Measurements from ENCODE around the gene ALAS1.
A peak's percentile ranks its signal among the peaks of the same experiment; 100 is the strongest.

Gene ALAS1

DNA sequence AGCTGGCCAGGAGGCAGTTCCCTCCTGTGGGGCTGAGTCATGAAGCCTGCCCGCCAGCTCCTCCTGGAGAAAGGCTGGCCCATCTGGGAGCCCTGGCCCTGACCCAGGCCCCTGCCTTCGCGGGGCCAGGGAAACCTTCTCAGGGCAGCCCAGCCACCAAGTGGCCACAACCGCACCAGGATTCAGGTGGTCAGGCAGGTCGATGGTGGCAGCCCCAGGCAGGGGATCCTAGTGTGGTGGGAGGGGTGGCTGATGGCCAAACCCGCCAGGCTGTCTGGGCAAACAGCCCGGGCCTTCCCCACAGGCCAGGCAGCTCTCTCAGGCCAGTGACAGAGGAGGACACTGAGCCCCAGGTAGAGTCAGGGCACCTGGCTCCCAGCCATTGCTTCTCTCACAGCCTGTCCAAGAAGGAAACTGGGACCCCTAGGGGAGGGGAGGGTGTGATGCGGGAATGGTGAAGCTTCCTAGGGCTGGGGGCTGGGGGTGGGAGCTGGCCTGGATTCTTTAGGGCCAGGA, 39.8 kb downstream of the ALAS1 start:
- peak in 1 of 2 experiments; percentile 1 for DNase-seq

DNA sequence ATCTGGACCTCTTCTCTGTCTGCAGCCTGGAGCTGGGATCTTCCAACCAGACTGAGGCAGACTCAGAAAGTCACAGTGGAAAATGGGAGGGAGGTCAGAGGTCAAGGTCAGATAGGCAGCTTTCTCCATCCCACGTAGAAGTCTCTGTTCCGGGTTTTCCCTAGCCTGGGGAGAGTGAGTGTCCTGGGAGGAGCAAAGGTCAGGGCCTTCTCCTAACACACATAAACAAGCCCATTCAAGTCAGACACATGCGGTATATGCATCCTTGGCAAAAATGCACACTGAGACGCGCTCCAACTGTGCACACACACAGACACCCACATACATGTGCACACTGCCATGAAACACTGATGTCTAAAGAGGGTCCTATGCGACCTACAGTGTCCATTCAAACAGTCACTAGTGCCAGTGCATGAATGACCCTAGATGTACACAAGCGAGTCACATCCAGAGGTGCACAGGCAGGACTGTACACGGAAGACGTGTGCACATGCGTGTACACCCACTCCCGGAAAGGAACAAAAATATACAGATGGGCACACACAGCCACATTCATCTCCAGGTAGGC, 40.3 kb downstream of the ALAS1 start:
- DNase-seq, result no peak

DNA sequence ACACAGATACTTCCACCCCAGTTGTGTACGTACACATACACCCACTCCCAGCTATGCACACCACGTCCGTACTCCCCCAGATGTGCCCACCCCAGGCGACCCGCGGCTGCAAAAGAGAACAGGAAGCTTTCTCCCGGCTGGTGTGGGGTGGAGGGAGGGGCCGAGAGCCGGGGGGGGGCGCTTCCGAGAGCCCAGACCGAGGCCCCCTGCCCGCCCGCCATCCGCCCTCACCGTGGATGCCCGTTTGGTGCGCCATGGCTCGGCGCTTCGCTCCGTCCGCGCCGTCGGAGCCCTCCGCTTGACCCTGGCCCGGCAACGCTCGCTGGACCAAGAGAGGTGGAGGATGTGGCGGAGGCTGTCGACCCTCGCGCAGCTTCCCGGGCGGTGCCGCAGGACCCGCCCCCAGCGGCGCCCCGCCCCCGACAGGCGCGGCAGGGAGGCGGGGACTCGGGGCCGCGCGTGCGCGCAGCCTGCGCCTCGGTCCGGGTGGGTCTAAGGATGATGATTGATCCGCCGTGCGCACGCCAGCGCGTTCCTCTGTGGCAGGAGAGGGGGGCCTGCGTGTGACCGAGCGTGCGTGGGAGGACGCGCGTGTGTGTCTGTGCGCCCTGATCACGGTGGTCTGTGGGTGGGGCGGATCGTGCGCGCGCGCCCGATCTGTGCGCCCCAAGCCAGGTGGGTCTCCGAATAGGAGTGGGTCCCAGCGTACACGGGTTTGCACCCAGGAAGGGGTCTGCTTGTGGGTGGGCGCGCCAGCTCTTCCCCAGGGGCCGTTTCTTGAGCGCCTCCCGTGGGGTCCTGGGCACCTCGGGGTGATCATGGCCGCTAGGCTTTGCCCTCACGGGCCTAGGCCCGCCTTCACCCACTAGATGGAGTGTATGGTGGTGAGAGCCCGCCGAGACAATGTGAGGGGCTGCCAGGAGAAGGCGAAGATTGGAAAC, 41.1 kb downstream of the ALAS1 start, which contains the start of gene TWF2:
Gene TWF2, minus strand, starts transcription at position 398 of the 941 bp plus-strand sequence. Its CDS starts 142 bp downstream, at position 256.
- peak; percentile 61 to 69 for DNase-seq

DNA sequence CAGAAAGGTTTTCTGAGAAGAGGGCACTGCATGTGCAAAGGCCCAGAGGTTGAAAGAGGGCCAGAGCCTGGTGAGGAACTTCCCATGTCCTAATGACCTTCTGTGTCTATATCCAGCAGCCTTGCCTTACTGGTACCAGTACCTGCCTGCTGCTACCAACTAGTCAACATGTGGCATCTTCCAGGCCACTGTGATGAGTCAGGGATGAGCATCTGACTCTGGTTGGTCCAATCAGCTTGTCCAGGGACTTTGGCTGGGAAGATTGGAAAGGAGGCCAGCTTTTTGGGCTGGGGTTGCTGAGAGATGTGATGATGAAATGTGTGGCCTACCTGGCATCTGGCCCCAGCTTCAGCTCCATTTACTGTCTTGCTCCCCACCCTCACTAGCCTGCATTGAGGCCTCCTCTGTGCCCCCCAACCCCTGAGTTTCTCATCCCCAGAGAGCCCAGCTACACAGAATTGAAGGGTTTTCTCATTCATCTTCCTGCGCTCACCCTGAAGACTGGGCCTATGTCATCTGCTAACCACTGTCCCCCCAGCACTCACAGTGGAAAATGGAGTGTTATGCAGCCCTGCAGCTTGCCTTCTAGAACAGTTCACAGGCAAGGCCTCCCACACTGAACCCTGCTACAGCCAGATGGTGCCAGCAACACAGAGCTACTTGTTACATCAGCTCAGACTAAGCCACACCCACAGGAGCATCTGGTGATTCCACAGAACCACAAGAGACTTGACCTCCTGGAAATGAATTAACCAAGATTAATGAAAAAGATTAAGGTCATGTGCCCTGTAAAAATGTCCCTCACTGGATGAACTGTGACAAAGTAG, 42.3 kb downstream of the ALAS1 start:
- peak in 1 of 2 experiments; percentile 38 for DNase-seq

DNA sequence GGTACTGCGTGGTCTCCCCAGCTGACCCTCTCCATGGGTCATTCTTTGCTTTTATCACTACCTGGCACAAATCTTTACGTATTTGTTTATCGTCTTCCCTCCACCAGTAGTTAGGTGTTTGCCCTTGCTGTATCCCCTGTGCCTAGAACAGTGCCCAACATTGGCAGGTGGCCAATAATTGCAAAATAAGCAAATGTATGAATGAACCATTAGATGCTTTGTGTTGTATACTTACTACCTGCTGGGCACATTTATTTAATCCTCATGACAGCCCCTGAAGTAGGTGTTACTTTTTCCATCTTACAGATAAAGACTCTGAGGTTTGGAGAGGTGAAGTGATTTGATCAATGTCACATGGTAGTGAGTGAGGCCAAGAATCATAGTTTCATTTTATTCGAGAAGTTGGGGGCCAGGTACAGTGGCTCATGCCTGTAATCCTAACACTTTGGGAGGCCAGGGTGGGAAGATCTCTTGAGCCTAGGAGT, 43.0 kb downstream of the ALAS1 start:
- DNase-seq, result peak in 1 of 2 experiments; percentile 19

DNA sequence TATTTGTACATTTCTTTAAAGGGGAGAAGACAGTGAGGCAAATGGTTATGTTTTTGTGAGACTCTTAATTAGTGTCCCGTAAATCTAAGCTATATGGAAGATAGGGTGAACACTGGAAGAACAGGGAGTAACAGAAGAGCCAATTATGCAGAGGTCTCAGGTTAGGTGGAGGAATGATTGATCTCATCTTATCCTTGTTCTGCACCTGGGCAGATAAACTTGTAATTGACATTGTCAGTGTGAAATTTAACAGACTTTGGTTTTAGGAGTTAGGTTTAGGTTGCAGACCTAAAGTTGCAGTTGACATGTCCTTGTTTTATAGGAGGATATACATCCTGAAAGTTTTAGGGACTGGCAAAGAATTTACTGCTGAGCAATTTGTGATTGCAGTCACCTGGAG, 44.1 kb downstream of the ALAS1 start:
- DNase-seq, result no peak

DNA sequence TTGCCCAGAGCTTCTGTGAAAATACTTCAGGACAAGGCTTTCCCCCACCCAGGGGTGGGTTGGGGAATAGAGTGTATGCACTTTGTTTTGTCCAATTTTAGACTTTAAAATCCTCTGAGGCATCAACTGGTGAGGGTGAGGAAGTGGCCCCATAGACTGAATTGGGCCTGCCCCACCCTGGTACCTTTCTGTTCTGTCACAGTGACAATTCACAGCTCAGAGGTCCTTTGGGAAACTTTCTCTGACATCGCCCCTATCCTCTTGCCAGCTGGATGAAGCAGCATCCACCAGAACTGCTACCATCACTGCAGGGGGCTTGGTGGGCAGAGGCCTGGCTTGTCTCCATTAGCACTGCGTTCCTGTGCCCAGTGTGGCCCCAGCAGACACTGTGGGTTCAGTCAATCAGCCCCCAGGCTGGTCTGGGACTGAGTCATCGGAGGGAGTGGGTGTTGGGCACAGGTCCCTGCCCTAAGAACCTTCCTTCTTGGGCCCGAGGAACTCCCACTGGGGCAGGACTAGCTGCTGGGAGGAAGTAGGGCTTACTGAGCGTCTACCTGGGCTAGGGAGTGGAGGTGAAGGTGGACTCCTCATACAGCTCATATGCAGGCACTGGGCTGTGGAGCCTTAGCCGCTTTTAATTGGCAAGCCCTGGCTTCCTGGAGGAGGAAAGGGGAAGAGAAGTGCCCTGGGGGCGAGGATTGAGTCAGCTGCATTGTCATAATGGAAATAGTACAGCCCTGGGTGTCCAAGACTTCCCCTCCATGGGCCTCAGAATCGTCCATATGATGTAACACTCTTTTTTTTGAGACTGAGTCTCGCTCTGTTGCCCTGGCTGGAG, 46.0 kb downstream of the ALAS1 start:
- DNase-seq, result no peak

DNA sequence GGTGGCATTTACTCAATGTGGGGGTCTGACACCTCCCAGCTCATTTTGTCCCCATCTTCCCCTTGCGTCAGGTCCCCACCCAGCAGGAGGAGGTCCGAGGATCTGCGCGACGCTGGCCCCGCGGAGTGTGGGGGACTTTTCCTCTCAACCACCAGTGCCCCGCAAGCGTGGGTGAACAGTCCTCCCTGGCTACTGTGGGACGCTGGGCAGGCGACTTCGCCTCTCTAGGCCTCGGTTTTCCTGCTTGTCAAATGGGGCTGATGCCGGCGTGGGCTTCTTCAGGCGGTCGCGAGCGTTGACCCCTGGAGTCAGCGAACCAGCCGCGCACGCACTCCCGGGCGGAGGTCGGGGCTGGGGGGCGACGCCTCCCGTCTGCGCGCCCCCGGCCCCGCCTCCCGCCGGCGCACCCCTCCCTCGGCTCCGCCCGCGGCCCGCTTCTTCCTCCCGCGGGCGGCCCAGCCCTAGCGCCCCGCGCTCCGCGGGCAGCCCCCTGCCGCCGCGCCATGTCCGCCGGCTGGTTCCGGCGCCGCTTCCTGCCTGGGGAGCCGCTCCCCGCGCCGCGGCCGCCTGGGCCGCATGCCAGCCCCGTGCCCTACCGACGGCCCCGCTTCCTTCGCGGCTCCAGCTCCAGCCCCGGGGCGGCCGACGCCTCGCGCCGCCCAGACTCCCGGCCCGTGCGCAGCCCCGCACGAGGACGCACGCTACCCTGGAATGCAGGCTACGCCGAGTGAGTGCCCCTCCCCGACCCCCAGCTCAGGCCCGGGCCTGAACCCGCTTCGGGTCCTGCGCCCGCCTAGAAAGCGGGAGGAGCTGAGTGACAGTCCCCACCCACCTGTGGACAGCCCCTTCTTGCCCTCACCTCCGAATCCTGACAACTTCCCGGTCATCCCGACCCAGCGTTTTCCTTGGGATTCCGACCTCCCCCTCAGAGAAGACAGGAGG, 47.6 kb downstream of the ALAS1 start, which contains the start of gene PPM1M:
Gene PPM1M, plus strand, starts transcription at position 438 of the 942 bp plus-strand sequence. Its CDS starts 66 bp downstream, at position 504.
- DNase-seq, result peak in 1 of 2 experiments; percentile 42

DNA sequence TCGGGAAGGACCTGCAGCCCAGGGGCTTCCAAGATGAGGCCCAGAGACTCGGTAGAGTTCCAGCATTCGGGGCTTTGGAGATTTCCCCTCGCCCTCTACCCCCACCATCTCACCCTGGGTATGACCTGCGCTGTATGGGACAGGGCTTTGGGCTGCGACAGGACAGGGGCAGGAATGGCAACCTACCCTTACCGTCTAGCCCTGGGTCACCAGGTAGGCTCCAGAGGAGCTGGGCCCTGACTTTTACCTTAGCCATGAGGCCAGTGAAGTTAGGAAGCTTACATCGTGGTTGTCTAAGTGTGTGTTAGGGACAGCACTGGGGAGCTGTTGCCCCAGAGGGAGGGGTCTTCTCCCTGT, 48.3 kb downstream of the ALAS1 start:
- DNase-seq, result no peak

DNA sequence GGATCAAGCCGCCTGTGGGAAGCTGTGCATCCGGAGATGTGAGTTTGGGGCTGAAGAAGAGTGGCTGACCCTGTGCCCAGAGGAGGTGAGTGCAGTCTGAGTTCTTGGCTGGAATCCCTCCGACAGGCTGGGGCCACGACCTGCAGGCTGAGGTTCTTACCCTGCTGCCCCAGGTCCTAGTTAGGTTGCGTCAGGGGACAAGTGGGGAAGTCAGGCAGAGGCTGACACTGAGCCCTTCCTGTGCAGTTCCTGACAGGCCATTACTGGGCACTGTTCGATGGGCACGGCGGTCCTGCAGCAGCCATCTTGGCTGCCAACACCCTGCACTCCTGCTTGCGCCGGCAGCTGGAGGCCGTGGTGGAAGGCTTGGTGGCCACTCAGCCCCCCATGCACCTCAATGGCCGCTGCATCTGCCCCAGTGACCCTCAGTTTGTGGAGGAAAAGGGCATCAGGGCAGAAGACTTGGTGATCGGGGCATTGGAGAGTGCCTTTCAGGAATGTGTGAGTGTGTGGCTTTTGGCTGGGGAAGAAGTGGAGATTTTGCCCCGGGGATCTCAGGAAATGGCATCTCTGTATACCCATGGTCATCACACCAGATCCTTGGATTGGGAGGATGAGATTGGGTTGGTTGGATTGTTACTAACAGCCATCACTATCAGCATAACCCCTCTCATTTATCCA, 48.9 kb downstream of the ALAS1 start:
- DNase-seq, result no peak

DNA sequence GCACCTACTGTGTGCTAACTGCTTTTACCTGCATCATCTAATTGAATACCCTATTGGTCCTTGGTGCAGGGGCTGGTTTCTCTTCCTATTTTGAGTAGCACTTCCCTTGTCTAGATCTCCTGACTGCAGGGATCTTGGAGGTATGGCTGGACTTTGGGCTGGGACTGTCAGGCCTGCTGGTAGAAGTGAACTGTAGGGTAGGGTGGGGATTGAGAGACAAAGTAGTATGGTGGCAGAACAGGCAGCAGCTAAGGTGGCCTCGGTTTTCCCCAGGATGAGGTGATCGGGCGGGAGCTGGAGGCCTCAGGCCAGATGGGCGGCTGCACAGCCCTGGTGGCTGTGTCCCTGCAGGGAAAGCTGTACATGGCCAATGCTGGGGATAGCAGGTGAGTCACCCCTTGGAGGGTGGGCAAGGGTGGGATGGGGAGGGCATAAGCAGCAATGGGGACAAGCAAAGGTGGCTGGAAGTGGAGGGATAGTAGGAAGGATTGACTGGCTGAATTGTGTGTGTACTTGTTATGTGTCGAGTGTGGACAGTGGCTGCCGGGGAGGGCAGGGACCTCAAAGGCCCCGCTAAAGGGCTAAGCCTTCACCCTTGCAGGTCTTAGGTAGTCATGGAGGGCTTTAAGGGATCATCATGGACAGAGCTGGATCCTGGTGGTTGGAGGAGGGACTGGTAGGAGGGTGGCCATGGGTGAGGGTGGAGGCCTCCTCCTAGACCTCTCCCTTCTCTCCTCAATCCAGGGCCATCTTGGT, 49.6 kb downstream of the ALAS1 start:
- no peak for DNase-seq

DNA sequence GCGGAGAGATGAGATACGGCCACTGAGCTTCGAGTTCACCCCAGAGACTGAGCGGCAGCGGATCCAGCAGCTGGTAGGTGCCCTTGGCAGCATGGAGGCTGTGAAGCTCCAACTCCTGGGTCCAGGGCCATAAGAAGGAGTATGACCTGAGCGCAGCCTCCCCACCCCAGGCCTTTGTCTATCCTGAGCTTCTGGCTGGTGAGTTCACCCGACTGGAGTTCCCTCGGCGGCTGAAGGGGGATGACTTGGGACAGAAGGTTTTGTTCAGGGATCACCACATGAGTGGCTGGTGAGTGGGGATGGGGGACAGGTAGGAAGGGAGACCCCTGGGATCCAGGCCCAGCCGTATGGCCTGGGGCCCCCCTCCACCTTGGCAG, 50.2 kb downstream of the ALAS1 start:
- no peak for DNase-seq

DNA sequence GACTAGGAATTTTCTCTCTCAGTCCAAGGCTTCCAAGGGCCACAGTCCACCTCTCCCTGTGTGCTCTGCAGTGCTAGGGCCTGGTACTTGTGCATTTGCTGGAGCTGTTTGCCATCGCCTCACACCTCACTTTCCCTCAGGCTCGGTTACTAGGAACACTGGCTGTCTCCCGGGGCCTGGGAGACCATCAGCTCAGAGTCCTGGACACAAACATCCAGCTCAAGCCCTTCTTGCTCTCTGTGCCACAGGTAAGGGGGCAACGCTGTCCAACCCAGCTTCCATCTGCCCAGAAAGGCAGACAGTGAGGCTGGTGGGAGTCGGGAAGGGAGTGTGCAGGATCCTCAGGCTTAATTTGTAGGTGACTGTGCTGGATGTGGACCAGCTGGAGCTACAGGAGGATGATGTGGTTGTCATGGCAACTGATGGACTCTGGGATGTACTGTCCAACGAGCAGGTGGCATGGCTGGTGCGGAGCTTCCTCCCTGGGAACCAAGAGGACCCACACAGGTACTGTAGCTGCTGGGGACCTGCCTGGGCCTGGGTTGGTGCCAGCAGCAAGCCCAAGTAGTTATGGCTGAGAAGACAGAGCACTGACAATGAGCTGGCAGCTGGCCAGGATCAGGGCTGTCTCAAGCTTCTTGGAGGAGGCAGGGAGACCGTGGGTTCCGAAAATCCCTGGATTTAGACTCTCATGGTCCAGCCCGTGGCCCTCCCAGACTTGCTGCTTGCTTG, 51.0 kb downstream of the ALAS1 start:
- DNase-seq, result peak in 1 of 2 experiments; percentile 0

DNA sequence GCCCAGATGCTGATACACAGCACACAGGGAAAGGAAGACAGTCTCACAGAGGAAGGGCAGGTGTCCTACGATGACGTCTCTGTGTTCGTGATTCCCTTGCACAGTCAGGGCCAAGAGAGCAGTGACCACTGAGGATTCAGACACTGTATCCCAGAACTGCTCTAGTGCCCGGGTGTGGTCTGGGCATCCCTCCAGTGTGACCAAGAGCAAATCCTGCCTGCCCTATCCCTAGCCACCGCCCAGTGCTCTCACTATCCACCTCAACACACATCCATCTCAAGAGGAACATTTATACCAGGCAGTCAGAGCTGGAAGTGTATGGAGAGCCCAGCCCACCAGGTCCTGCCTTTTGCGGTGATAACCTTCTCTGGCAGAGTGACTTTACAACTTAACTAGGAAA, 51.7 kb downstream of the ALAS1 start:
- DNase-seq, result no peak

DNA sequence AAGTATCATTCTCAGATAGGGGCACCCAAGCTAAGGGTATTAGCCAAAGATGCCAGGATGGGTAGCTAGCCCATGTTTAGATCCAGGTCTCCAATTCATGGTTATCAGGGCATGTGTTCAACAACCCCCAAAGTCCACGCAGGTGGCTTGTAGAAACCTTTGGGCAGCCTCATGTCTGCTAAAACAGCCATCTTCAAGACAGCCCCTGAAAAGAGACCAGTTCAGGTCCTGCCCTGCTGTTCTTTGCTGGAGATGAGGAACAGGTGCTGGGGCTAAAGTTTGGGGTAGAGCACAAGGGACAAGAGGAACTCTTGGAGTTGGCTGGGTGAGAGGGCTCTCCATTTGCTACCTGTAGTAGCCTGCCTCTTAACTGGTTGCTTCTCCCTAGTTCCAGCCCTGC, 52.2 kb downstream of the ALAS1 start:
- no peak for DNase-seq

DNA sequence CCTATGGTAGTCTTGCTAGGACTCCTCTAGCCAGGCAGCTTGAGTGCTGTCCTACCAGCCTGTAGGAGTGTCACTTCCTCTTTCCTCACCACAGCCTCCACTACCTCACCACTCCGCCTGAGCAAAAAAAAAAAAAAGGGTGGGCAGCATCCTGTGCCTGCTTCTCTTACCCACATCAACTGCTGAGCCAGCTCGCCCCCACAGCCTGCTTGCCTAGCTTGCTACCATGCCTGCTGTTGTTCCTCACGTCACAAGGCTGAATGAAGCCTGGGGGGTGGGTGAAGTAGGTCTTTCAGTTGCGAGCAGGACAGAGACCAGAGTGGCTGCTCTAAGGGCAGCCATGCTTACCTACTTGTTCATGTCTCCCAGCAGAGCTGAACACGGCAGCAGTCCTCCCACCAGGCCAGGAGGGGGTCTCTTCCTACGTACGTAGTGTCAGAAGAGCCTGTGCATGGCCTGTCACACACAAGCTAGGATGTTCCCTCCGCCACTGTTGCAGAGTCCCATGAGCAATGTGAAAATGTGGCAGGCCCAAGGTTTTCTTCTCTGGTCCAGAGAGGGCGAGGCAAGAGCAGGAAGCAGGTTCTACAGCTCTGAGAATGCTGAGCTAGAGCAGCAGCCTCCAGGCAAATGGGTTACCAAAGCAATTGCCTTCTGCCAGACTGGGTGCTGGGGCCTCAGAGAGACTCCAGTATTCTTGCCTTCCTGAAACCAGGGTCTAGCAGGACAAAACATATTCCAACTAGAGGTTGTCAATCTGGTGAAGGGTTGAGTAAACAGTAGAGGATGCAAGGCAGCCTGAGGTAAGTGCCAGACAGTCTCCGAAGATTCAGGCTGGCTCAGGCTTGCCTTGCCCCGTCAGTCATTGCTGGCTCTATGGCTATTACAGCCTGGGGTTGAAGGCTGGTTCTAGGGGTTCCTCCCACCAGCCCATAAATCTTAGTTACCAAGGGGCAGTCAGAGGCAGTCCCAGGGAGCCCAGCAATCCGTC, 55.6 kb downstream of the ALAS1 start:
- DNase-seq, result no peak

DNA sequence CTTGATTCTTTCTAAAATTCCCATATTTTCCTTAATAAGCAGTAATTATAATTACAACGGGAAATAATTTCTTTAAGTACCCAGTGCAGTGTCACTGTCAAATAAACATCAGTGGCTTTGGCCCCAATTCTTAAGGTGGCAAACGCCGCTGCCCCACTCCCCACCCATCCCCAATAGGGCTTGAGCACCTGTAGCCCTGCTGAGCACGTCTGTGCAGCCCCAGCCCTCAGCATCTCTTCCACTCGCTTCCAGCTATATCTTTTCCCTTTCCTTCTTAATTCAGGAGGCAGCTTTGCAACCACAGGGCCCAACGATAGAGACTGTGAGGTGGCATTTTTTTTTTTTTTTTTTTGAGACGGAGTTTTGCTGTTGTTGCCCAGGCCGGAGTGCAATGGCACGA, 56.6 kb downstream of the ALAS1 start:
- no peak for DNase-seq
